Left colon (tissue), 2 donors: ENCODE measurements around the gene ROR2. TPM values are rescaled to one million over a fixed set of nuclear protein-coding genes. Genes with fewer than 3 reads are reported as not detected.
"Not testable (repeated sequence)": the region's sequence is repeated elsewhere in the genome, so short reads cannot be mapped to it uniquely, and the experiment has no call there.

Source experiments
- ATAC-seq: fragments of 200-7000 bp; cut with Tn5 transposase; one replicate; pipeline ENCODE4 v1.9.1; 2020; ENCODE audit warnings: mild to moderate bottlenecking, moderate library complexity
- DNase-seq, 2 donors: peaks; one replicate each; pipeline ENCODE4 v3.0.0-alpha.2; 2020
- intact Hi-C, 2 donors: fragments of 100-400 bp; cut with DNase I in 1 of 2; cut with micrococcal nuclease in 1 of 2; formaldehyde crosslinking; loops; one replicate each; pipeline versions ENCODE4 v1.11.2 to v1.14.0; 2022; cut with DNase I, micrococcal nuclease
- long read RNA-seq: library from polyadenylated mRNA; unstranded; transcript quantifications from one replicate; pipeline ENCODE4 v2.0.0, GENCODE V29; 2021
- total RNA-seq, 2 donors: library from RNA; stranded (reverse); fragmentation: NEBNext Ultra II Directional; extraction: Animal tissue kit (Norgen Biotek cat#: 25700); gene quantifications; one replicate each; pipeline ENCODE4 v1.2.1, GENCODE V29; 2021
- donor health status: DM: no; HTN: no; CAD: no.
- donor health status: DM: yes; HTN: yes; CAD: no.

ROR2 gene
- total RNA-seq, result 1 to 10 TPM; 6.2 to 8.3 TPM
- long read RNA-seq, partial matches to known transcripts, result 5 of 5 reads
- long read RNA-seq, other reads (novel, unspliced or antisense), result 0 of 5 reads

DNA sequence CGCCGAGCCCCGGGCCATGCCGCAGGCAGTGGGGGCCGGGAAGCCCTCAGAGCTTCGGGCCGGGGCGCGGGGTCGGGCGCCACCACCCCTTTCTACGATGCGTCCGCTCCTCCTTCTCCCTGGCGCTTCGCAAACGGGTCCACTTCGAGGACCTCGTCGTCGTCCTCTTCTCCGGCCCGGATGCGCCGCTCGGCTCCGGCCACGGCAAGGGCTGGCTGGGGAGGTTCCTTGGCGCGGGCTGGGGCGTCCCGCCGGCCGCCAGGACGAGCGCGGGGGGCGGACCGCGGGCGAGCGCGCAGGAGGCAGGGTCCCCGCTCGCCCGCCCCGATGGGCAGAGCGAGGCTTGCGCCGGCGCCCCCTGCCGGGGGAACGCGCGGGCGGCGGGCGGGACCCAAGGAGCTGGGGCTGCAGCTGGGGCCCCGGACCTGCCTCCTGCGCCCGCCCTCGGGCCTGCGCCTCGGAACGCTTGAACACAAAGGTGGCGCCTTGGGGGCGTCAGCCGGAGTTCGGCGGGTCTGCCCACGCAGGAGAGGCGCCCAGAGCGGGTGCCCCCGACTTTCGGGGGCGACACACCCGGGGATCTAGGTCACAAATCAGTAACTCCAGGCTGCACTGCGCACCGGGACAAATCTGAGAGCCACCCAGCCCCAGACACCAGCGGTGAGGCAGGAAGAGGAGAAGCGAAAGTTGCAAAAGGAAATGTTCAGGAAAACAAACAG is at the start of gene ROR2:
ROR2 (minus strand) TSS at position 283 of the 719 bp plus-strand sequence.
- peak; percentile 53 to 74 for DNase-seq
- intact Hi-C loops, result loop anchor here in 1 of 2 donors (10.0 kb wide), 1 partner anchor 175 kb away; no protein-coding TSS in a partner anchor
- peak; percentile 79 for ATAC-seq

GRCh38 chr9:91995000-91995655 is 45.1 kb upstream of the ROR2 start:
- no peak for ATAC-seq
- intact Hi-C loops, result no loop called here

DNA sequence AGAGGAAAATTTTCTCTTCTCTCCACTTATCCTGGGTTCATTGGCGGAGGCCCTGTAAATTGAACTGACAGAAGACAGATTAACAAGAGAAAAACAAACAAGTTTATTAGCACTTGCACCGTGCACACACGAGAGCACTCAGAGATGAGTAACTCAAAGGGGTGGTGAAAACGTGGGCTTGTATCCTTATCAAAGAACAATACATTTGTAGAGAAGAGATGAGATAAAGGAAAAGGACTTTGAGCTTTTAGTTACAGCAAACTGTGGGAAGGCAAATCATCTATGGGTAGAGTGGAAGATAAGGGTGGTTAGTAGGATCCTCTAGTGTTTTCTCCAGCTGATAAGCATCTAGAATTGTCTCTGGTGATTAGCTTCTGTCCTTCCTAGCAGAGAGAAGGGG is 44.4 kb upstream of the ROR2 start:
- ATAC-seq (peak; percentile 97), DNase-seq (no peak)
- intact Hi-C loops, result no loop called here

More at GRCh38 chr9:91995000-91995655, 45.1 kb upstream of the ROR2 start:
- DNase-seq, result no peak

GRCh38 chr9:91992461-91993041 is 42.5 kb upstream of the ROR2 start:
- ATAC-seq (no peak), DNase-seq (no peak)
- intact Hi-C loops, result no loop called here

DNA sequence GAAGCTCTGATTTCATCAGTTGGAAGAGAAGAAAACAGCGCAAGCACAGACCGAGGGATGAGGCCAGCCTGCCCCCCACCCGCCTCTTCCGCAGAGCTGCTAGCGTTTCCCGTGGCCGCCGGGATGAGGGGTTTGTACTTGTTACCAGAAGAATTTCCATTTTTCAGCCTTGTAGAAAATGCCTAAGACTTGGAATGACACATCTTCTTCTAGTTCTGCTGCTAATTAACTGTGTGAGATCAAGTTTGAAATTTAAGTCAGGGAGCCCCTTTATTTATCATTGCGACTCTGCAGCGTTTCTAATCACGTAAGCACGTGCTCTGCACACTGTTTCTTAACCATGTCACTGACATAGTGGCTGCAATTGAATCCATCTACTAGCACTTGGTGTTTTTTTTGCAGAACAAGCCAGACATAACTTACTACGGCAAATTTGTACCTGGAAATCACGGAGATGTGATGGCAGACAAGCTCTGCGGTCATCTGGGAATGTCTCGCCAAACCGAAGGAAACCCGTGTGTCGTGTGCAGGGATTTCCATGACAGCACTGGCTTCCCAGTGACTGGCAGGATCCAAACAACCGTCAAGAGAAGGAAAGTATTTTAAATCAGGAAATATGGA is 41.8 kb upstream of the ROR2 start:
- intact Hi-C loops, result no loop called here
- DNase-seq, result no peak
- ATAC-seq, result no peak

DNA sequence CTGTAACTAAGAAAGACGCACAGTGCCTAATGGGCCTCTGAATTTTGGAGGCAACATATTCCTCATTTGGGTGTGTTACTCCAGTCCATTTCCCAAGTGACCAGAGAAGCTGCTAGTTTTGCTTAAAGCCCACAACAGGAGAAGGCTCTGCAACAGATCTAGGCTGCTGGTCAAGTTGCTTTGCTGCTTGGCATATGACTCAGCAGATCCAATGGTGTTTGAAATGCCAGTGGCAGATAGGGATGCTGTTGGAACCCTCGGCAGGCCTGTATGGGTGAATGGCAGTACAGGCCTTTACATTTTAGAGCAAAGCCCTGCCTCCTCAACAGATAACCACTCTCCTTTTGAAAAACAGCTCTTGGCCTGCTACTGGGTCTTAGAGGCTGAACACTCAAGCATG is 36.2 kb upstream of the ROR2 start:
- intact Hi-C loops, result no loop called here
- DNase-seq (no peak), ATAC-seq (no peak)

GRCh38 chr9:91985692-91986091 is 35.7 kb upstream of the ROR2 start:
- DNase-seq (no peak), ATAC-seq (no peak)
- intact Hi-C loops, result no loop called here

DNA sequence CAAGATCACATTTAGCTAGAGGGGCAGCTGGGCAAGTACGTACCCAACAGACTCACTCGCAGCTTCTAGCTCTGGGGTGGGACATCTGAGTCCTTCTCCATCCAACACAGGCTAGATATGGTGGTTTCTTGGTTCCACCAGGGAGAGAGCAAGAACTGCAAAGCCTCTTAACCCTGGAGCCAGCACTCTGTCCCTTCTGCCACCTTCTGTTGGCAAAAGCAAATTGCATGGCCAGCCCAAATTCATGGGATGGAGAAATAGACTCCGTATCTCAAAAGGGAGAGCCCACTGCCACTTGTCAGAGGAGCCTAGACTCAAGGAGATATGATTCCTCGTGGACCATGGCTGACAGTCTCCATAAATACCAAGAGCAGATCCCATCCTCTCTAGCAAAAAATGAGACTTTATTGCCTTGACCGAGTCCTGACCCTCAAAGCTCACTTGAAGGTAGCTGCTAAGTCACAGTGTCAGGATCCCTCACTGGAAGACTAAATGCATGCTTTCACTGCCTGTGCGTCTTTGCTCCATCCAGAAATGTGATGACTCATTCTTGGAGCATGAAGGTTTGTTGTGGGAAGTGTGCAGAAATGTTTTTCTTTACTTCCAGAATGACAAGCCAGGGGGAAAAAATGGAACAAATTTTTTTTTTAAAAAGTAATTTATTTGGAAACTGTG is 28.8 kb upstream of the ROR2 start:
- DNase-seq (no peak), ATAC-seq (peak; percentile 40)
- intact Hi-C loops, result no loop called here

DNA sequence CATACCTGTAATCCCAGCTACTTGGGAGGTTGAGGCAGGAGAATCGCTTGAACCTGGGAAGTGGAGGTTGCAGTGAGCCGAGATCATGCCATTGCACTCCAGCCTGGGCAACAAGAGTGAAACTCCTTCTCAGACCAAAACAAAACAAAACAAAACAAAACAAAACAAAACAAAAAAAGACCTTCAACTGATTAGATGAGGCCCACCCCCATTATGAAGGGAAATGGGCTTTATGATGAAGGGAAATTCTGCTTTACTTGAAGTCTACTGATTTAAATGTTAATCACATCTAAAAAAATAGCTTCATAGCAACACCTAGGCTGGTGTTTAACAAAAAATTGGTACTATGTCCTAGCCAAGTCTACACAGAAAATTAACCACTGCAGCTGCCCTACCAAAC is 25.2 kb upstream of the ROR2 start:
- intact Hi-C loops, DNase-seq, ATAC-seq: not testable (repeated sequence)

GRCh38 chr9:91972711-91973110 is 22.7 kb upstream of the ROR2 start:
- intact Hi-C loops, result no loop called here
- ATAC-seq, result no peak
- DNase-seq, result no peak

GRCh38 chr9:91972076-91972626 is 22.1 kb upstream of the ROR2 start:
- no peak for DNase-seq
- intact Hi-C loops, result no loop called here
- ATAC-seq, result no peak

DNA sequence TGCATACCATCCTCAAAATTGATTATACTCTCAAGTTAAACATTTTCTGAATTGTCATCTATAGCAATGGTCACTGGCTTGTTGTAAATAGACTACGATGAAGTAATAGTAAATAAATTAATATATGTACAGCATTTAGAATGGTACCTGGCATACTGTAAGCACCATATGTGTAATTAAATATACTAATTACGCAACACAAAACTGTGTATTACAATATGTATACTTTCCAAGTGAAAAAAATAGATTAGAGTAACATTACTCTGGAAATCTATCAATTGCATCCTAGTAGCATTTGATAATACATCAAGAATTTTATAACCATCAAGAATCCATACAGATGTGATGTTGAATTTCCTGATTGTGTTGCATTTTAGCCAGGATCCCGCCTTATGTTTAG is 17.2 kb upstream of the ROR2 start:
- intact Hi-C loops, result no loop called here
- DNase-seq (no peak), ATAC-seq (no peak)

DNA sequence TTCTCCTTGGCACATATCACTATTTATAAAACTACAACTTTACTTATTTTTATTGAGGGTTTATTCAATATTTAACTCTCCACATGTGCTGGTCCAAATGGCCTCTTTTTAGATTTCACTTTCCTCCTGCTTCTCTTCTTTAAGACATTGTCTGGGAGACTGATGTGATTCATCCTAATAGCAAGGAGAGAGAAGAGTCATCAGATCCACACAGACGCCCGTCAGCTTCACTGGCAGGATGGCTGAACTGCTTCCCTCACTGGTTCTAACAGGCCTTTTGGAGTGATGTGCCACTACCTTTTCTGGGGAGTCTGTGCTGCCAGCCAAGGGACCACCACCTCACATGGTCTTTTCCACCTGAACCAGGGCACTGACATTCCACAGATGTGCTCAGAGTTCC is 16.5 kb upstream of the ROR2 start:
- ATAC-seq (no peak), DNase-seq (no peak)
- intact Hi-C loops, result no loop called here

DNA sequence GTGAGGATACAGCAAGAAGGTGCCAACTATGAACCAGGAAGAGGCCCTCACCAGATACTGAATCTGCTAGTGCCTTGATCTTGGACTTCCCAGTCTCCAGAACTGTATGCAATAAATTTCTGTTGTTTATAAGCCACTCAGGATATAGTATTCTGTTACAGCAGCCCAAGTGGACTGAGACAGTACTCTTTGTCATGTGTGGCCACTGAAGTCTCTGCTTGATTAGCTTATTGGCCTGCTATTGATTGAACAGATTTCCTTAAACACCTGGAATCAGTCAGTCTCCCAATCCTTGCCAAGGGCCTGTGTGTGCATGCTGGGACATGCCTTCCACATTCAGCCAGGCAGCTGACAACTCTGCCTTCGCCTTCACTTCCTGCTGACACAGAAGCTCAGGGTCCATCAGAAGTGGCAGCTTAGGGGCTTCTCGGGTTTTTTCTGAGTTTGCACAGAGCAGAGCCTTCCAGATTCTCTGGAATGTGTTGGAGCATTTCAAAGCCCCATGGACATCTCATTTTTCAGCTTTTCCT is 13.7 kb upstream of the ROR2 start:
- intact Hi-C loops, result no loop called here
- DNase-seq, result no peak
- ATAC-seq, result no peak

DNA sequence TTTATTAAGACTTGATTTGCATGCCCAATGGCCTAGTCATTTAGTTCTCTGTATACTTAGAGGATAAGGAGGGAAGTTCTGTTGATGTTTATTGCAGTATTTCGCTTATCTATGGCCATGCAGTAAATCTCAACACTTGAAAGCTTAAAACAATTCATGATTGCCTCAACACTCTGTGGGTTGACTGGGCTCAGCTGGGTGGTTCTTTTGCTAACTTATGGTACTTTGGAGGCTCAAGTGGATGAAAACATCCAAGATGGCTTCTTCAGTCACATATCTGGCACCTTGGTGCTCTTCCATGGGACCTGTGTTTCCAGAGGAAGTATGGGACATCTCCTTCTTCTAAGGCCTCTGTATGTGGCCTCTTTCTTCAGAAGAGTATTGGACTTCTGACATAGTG is 10.3 kb upstream of the ROR2 start:
- intact Hi-C loops, result no loop called here
- DNase-seq (no peak), ATAC-seq (no peak)

DNA sequence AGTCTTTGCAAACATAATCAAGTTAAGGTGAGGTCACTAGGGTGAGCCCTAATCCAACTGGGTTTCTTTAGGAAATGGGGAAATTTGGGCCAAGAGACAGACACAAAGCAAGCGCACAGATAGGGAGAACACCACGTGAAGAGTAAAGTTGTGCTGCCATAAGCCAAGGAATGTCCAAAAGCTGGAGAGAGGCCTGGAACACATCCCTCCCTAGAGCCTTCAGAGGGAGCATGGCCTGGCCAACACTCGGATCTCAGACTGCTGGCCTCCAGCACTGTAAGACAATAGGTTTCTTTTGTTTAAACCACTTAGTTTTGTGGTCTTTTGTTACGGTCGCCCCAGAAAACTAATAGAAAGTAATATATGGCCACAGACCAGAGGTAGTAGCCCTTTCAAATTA is 8.1 kb upstream of the ROR2 start:
- no peak for ATAC-seq
- no peak for DNase-seq
- intact Hi-C loops, result no loop called here

- DNase-seq (peak; percentile 59 to 76), ATAC-seq (peak; percentile 48)
- intact Hi-C loops, result no loop called here
Observed at GRCh38 chr9:91954841-91955471, 4.9 kb upstream of the ROR2 start.

GRCh38 chr9:91953718-91954117 is 3.7 kb upstream of the ROR2 start:
- no peak for DNase-seq
- ATAC-seq, result no peak
- intact Hi-C loops, result no loop called here
